Activated naive CD4-positive, alpha-beta T cell treated with anti-CD3 and anti-CD28 coated beads, Interleukin-2, amount 50 U/mL, for 24 hours (primary cell): ENCODE results near the gene PDE9A.

ENCODE experiments used
- H3K27ac Mint-ChIP-seq: one replicate; pipeline ENCODE4 v1.8.0; 2021; ENCODE audit warnings: mild to moderate bottlenecking, mixed read lengths
- H3K27me3 Mint-ChIP-seq: one replicate; pipeline ENCODE4 v1.8.0; 2021; ENCODE audit warnings: mixed read lengths
- H3K36me3 Mint-ChIP-seq: one replicate; pipeline ENCODE4 v1.8.0; 2021; ENCODE audit warnings: mixed read lengths
- H3K4me1 Mint-ChIP-seq: one replicate; pipeline ENCODE4 v1.8.0; 2021; ENCODE audit warnings: mixed read lengths
- H3K4me3 Mint-ChIP-seq: one replicate; pipeline ENCODE4 v1.8.0; 2021; ENCODE audit warnings: mild to moderate bottlenecking, mixed read lengths
- H3K9me3 Mint-ChIP-seq: one replicate; pipeline ENCODE4 v1.8.0; 2021; ENCODE audit warnings: mixed read lengths

PDE9A gene

DNA sequence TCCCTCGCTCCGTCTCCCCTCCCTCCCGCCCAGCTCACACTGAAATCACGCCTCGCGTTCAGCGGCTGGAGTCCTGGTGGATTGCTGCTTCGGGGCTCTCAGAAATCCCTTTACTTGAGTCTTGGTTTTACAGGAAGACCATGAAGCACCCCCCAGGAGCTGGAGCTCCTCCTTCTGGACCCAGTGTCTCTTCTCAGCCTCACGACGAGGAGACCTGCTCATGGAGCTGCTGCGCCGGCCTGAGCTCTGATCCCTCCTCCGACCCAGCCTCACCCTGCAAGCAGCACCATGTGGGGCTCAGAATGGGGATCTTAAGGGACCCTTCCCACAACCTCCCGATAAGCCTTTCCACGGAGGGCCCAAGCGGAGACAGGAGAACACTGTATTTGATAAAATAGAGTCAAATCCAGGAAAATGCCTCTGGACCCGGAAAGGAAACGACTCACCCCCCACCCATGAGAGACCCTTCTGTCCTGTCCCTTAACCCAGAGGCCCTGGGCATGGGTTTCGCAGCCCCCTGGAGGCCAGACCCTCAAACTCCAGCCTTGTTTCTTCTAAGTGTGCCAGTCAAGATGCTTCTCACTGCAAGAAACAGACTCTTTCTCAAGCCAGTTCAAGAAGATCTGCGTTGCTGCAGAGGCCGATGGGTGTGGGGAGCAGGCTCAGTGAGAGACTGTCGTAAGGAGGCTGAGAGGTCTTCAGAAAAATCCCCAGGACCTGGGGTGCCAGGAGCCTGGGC is 26.1 kb downstream of the PDE9A start:
- Mint-ChIP-seq H3K27ac (no peak overlapping the region), H3K36me3 (peaks cover 2% of the 10 kb centered on the region), H3K9me3 (no peaks in the 10 kb centered on the region), H3K4me1 (peaks cover 59% of the 10 kb centered on the region), H3K4me3 (no peak overlapping the region), H3K27me3 (no peaks in the 10 kb centered on the region)

GRCh38 chr21:42680058-42680330 is 26.6 kb downstream of the PDE9A start:
- Mint-ChIP-seq H3K4me1 (peaks cover 63% of the 10 kb centered on the region), H3K9me3 (no peaks in the 10 kb centered on the region), H3K27me3 (no peaks in the 10 kb centered on the region), H3K36me3 (peaks cover 2% of the 10 kb centered on the region), H3K27ac (no peak overlapping the region), H3K4me3 (no peak overlapping the region)

DNA sequence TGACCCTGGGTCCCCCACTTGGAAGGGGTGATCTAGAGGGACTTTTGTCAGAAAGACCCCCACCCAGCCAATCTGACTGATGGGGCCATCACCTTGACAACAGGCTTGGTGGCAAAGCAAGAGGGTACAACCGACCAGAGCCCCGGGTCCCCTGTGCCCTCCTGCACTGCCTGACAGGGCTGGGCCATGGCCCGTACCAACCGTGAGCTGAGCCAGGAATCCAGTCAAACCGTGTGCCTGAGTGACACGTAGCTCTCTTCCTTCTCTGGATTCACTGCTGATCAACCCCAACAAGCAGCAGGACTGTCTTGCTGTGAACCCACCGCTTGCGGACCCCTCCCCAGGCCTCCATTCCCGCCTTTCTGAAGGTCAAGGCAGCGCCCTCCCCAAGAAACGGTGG is 27.0 kb downstream of the PDE9A start:
- Mint-ChIP-seq H3K4me1 (peaks cover 68% of the 10 kb centered on the region), H3K4me3 (no peak overlapping the region), H3K27me3 (no peaks in the 10 kb centered on the region), H3K9me3 (no peaks in the 10 kb centered on the region), H3K36me3 (peaks cover 2% of the 10 kb centered on the region), H3K27ac (no peak overlapping the region)

DNA sequence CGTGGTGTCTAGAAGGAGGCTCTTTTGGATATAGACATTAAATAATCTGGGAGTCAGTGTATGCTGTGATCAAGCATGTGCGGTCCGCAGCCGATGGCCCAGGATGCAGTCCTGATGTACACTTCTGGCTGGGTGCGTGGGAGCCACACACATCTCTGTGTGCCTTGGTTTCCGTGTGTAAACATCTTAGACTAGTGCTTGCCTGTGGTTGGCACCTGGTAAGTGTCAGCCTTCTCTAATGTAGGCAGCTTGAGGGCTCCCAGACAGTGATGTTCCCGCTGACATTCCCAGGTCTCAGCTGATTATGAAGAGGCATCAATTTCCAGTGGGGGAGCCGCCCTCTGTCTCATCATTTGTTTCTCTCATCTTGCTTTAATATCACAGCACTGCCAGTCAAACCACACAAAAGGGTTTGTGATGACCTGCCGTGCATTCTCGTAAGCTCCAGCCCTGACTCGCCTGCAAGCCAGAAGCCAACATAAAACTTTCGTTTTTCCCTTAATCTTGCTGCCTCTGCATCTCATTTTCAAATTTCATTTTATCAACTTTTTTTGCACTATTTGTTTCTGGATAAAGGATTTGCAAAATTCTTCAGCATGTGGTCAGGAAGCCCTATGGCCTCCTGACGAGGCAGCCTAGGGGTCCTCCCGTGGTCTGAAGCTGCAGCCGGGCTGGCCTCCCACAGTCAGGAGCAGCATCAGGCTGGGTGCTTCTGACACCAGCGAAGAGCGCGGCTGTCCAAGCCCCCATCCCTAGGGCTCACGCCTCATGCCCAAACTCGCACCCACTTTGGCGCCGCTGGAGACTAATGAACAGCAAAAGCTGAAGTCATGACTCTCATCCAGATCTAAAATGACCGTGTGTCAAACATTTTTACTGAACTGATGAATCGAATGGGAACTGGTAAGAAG is 28.1 kb downstream of the PDE9A start:
- Mint-ChIP-seq H3K9me3 (no peaks in the 10 kb centered on the region), H3K27ac (peak overlapping the region; percentile 17), H3K4me3 (peak overlapping the region; percentile 20), H3K36me3 (no peaks in the 10 kb centered on the region), H3K27me3 (no peaks in the 10 kb centered on the region), H3K4me1 (peaks cover 62% of the 10 kb centered on the region)

GRCh38 chr21:42682661-42683210 is 29.3 kb downstream of the PDE9A start:
- H3K9me3 Mint-ChIP-seq, result no peaks in the 10 kb centered on the region
- H3K36me3 Mint-ChIP-seq, result peaks cover under 1% of the 10 kb centered on the region
- H3K4me1 Mint-ChIP-seq, result peaks cover 61% of the 10 kb centered on the region
- H3K27ac Mint-ChIP-seq, result no peak overlapping the region
- H3K27me3 Mint-ChIP-seq, result no peaks in the 10 kb centered on the region
- H3K4me3 Mint-ChIP-seq, result peak overlapping the region; percentile 1

DNA sequence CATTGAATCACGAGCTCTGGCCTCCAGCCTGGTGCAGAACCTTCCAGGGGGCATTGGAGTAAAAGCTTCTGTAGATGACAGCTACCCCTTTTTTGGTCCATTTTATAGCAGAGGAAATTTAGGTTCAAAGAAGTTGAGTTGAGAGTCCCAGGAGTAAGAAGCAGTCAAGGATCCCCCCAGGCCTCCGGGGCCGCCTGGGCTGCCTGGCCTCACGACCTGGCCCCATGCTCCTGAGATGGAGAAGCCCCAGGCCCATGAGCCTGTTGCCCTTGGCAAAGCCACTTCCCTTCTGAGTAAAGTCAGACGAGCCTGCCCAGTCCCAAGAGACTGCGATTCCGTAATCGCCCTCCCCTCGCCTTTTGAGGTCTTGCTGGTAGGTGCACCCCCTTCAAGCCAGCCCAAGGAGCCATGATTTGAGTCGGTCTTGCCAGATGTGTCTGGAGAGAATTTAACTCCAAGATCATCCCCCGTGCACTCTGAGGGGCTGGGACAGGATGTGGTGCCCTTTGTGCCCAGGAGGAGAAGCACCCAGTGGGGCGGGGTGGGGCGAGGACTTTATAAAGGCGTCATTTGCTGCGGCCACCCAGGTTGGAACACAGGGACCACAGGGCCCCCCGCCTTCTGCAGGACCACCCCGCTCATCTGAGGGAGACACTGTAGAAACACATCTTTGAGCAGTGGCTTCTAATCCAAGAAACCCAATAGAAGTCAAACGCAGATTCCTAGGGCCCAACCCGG is 30.1 kb downstream of the PDE9A start:
- peak overlapping the region; percentile 82 for H3K4me3 Mint-ChIP-seq
- peaks cover 53% of the 10 kb centered on the region for H3K4me1 Mint-ChIP-seq
- H3K27me3 Mint-ChIP-seq, result no peaks in the 10 kb centered on the region
- peak overlapping the region; percentile 84 for H3K27ac Mint-ChIP-seq
- H3K9me3 Mint-ChIP-seq, result no peaks in the 10 kb centered on the region
- peaks cover 3% of the 10 kb centered on the region for H3K36me3 Mint-ChIP-seq

- Mint-ChIP-seq H3K27me3 (no peaks in the 10 kb centered on the region), H3K9me3 (no peaks in the 10 kb centered on the region), H3K4me3 (peak overlapping the region; percentile 82), H3K27ac (peak overlapping the region; percentile 84), H3K4me1 (peaks cover 52% of the 10 kb centered on the region), H3K36me3 (peaks cover 3% of the 10 kb centered on the region)
Measured at GRCh38 chr21:42684109-42684916, 30.9 kb downstream of the PDE9A start.

DNA sequence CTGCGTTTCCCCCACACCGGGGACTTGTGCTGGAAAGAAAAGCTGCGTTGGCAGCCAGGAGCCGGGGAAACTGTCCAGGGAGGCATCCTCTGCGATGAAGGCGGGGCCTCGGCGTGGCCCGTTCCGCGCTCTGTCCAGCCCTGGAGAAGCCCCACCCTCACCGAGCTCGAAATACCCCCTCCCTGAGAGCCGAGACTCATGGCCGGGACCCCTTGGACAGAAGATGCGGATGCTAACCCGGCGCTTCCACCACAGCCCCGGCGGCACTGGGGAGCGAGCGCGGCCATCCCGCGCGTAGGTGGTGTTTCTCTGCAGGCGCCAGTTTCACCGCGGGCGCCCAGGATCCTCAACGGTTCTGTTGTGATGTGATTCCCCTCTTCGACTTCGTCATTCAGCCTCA is 31.6 kb downstream of the PDE9A start:
- peaks cover 49% of the 10 kb centered on the region for H3K4me1 Mint-ChIP-seq
- H3K27me3 Mint-ChIP-seq, result no peaks in the 10 kb centered on the region
- H3K9me3 Mint-ChIP-seq, result no peaks in the 10 kb centered on the region
- peak overlapping the region; percentile 84 for H3K27ac Mint-ChIP-seq
- peaks cover 3% of the 10 kb centered on the region for H3K36me3 Mint-ChIP-seq
- H3K4me3 Mint-ChIP-seq, result peak overlapping the region; percentile 49

DNA sequence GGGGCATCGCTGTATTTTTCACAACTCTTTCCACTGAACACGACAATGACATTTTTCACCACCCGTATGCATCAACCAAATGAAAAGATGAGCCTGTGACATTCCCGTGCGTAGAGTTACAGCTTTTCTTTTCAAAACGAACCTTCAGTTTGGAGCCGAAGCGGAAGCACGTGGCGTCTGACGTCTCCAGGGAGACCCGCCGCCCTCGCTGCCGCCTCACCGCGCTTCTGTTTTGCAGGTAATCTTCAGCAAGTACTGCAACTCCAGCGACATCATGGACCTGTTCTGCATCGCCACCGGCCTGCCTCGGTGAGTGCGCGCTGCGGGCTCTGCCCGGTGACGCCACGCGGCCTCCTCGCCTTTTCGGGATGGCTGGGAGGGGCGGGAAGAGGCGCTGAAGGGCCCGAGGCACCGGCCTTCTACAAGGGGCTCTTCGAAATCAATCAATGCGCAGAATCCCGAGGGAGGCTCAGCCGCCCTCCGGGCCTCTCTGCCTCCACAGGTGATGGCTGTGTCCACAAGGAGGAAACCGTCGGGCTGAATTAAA is 32.6 kb downstream of the PDE9A start:
- H3K4me3 Mint-ChIP-seq, result no peak overlapping the region
- H3K27ac Mint-ChIP-seq, result no peak overlapping the region
- peaks cover 44% of the 10 kb centered on the region for H3K4me1 Mint-ChIP-seq
- peaks cover 3% of the 10 kb centered on the region for H3K36me3 Mint-ChIP-seq
- no peaks in the 10 kb centered on the region for H3K9me3 Mint-ChIP-seq
- H3K27me3 Mint-ChIP-seq, result no peaks in the 10 kb centered on the region

DNA sequence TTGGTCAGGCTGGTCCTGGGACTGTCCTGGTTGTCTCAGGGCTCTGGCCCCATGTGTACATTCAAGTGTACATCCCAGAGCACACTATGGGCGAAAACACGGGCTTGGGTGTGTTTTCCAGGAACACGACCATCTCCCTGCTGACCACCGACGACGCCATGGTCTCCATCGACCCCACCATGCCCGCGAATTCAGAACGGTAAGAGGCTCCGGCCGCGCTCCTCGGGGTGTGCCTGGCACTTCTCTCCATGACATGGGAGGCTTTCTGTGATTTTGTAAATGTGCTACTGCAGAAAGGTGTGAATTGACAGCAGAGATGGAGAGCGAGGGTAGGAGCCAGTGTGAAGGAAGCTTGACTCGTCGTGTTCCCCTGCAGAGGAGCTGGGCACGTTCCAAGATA is 34.4 kb downstream of the PDE9A start:
- no peaks in the 10 kb centered on the region for H3K9me3 Mint-ChIP-seq
- peaks cover 3% of the 10 kb centered on the region for H3K36me3 Mint-ChIP-seq
- no peaks in the 10 kb centered on the region for H3K27me3 Mint-ChIP-seq
- H3K4me1 Mint-ChIP-seq, result peaks cover 26% of the 10 kb centered on the region
- no peak overlapping the region for H3K4me3 Mint-ChIP-seq
- H3K27ac Mint-ChIP-seq, result peak overlapping the region; percentile 3

- Mint-ChIP-seq H3K36me3 (peaks cover 3% of the 10 kb centered on the region), H3K4me3 (no peak overlapping the region), H3K27me3 (no peaks in the 10 kb centered on the region), H3K27ac (no peak overlapping the region), H3K4me1 (peaks cover 21% of the 10 kb centered on the region), H3K9me3 (no peaks in the 10 kb centered on the region)
Measured at GRCh38 chr21:42688226-42688840, 34.9 kb downstream of the PDE9A start.

DNA sequence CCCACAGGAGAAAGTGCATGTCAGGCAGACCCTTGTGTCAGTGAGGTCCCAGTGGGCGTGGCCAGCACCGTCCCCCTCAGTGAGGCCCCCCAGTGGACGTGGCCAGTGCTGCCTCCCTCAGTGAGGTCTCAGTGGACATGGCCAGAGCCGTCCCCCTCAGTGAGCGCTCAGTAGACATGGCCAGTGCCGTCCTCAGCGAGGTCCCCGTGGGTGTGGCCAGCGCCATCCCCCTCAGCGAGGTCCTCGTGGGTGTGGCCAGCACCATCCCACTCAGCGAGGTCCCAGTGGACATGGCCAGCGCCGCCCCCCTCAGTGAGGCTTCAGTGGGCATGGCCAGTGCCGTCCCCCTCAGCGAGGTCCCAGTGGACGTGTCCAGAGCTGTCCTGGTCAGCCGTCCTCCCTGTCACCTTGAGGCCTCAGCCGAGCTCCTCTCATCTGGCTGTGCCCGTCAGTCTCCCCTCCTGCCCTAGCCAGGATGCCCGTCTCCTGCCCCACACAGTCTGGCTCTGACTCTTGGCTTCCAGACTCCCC is 35.5 kb downstream of the PDE9A start:
- Mint-ChIP-seq H3K4me3 (no peak overlapping the region), H3K9me3 (no peaks in the 10 kb centered on the region), H3K36me3 (peaks cover 3% of the 10 kb centered on the region), H3K27me3 (no peaks in the 10 kb centered on the region), H3K4me1 (peaks cover 15% of the 10 kb centered on the region), H3K27ac (no peak overlapping the region)

DNA sequence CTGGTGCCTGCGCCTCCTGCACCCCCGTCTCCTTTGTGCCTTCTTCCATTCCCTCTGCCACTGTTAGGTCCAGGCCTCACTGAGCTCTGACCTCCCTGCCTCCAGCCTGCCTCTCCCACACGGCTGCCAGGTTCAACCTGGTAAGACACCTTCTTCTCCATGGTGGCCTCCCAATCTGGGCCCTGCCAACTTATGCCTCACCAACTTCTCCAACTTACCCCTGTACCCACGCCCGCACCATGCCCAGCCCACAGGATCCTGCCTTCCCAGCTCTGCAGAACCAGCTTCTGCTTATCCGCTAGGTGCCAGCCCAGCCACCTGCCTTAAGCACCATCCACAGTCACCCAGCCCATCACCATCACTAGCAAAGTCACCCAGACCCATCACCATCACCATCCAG is 37.2 kb downstream of the PDE9A start:
- Mint-ChIP-seq H3K36me3 (peaks cover 3% of the 10 kb centered on the region), H3K4me3 (no peak overlapping the region), H3K9me3 (no peaks in the 10 kb centered on the region), H3K4me1 (no peaks in the 10 kb centered on the region), H3K27ac (no peak overlapping the region), H3K27me3 (no peaks in the 10 kb centered on the region)

GRCh38 chr21:42691901-42692559 is 38.6 kb downstream of the PDE9A start:
- Mint-ChIP-seq H3K4me1 (no peaks in the 10 kb centered on the region), H3K36me3 (peaks cover 3% of the 10 kb centered on the region), H3K4me3 (no peak overlapping the region), H3K27ac (no peak overlapping the region), H3K9me3 (no peaks in the 10 kb centered on the region), H3K27me3 (no peaks in the 10 kb centered on the region)
